B cell (primary cell): ENCODE data around the gene ANKRD33B. TPM values are rescaled to one million over a fixed set of nuclear protein-coding genes. Genes with fewer than 3 reads are reported as not detected.

Experiments used
- ATAC-seq: fragments of 200-7000 bp; cut with Tn5 transposase; one replicate; pipeline ENCODE4 v1.10.0; 2021; ENCODE audit warnings: low read depth, mild to moderate bottlenecking, moderate number of reproducible peaks, moderate library complexity
- CTCF ChIA-PET: fragments of 350-600 bp; sonication (Branson Sonifier 250); formaldehyde crosslinking; loops from one replicate; lab custom pipeline; 2021; ENCODE audit warnings: antibody characterized with exemption, inconsistent platforms; lab: Charles Lee
- POLR2A ChIA-PET: fragments of 350-600 bp; sonication (Branson Sonifier 250); formaldehyde crosslinking; loops from one replicate; lab custom pipeline; 2021; ENCODE audit warnings: antibody characterized with exemption; lab: Charles Lee
- DNase-seq: peaks from one replicate; pipeline ENCODE4 v3.0.0; 2013
- H2AFZ ChIP-seq: 2 replicates; pipeline ENCODE4 v1.6.1; 2012; ENCODE audit warnings: mild to moderate bottlenecking, low read depth, low read length; ENCODE audit not compliant: insufficient read depth, poor library complexity, severe bottlenecking
- H3K27ac ChIP-seq, 2 donors: 1 replicate in 1 of 2; 2 replicates in 1 of 2; pipeline ENCODE4 v1.5.1; 2012 to 2013; ENCODE audit warnings: low read length in 2 of 2, mild to moderate bottlenecking in 2 of 2, moderate library complexity in 1 of 2
- H3K27me3 ChIP-seq, 4 experiments: fragments of 200-600 bp in 1 of 4; sonication (generic) in 1 of 4; replicated peaks in 1 of 4; 1 replicate in 2 of 4; 2 replicates in 2 of 4; pipeline versions ENCODE4 v1.6.1 to v1.7.0; 2013 to 2016; ENCODE audit warnings: low read length in 3 of 4, mild to moderate bottlenecking in 2 of 4, mixed read lengths in 1 of 4, moderate library complexity in 1 of 4; ENCODE audit not compliant: insufficient read depth in 4 of 4, control insufficient read depth in 3 of 4; ENCODE audit errors: control extremely low read depth in 1 of 4
- H3K36me3 ChIP-seq, 2 experiments: replicated peaks in 1 of 2; 1 replicate in 1 of 2; 2 replicates in 1 of 2; pipeline versions ENCODE4 v1.6.1 to v1.7.1; 2013; ENCODE audit warnings: low read length in 1 of 2; ENCODE audit not compliant: insufficient read depth in 2 of 2, control insufficient read depth in 1 of 2; ENCODE audit errors: control extremely low read depth in 1 of 2, extremely low read depth in 1 of 2
- H3K4me1 ChIP-seq, 2 donors: fragments of 200-600 bp in 1 of 2; sonication (generic) in 1 of 2; 1 replicate in 1 of 2; 2 replicates in 1 of 2; pipeline versions ENCODE4 v1.5.1 to v1.6.1; 2013 to 2017; ENCODE audit warnings: low read length in 2 of 2; ENCODE audit not compliant: control insufficient read depth in 2 of 2, insufficient read depth in 2 of 2
- H3K4me2 ChIP-seq: replicated peaks from 2 replicates; pipeline ENCODE3; 2012; ENCODE audit warnings: mild to moderate bottlenecking, low read depth, low read length; ENCODE audit not compliant: poor library complexity, severe bottlenecking
- H3K4me3 ChIP-seq, 5 experiments: fragments of 200-600 bp in 1 of 5; sonication (generic) in 1 of 5; 1 replicate in 3 of 5; 2 replicates in 2 of 5; pipeline versions ENCODE4 v1.5.1 to v1.7.0; 2011 to 2016; ENCODE audit warnings: low read length in 4 of 5, mild to moderate bottlenecking in 4 of 5, low read depth in 2 of 5, control low read depth in 1 of 5, moderate library complexity in 1 of 5; ENCODE audit not compliant: insufficient read depth in 1 of 5; ENCODE audit errors: control extremely low read depth in 1 of 5, extremely low read depth in 1 of 5
- H3K79me2 ChIP-seq: fragments of 200-600 bp; sonication (generic); one replicate; pipeline ENCODE4 v1.6.0; 2016; ENCODE audit warnings: low read length; ENCODE audit not compliant: control insufficient read depth, insufficient read depth
- H3K9ac ChIP-seq: fragments of 200-600 bp; sonication (generic); 2 replicates; pipeline ENCODE4 v1.6.1; 2017; ENCODE audit warnings: mild to moderate bottlenecking, low read length, moderate library complexity
- H3K9me3 ChIP-seq, 3 donors: one replicate each; pipeline versions ENCODE4 v1.6.1 to v1.7.1; 2013; ENCODE audit warnings: low read length in 2 of 3; ENCODE audit not compliant: control insufficient read depth in 2 of 3, insufficient read depth in 1 of 3; ENCODE audit errors: control extremely low read depth in 1 of 3
- H4K20me1 ChIP-seq: 2 replicates; pipeline ENCODE4 v1.6.0; 2012; ENCODE audit warnings: mild to moderate bottlenecking, low read length; ENCODE audit not compliant: insufficient read depth, control insufficient read depth, poor library complexity, severe bottlenecking
- H3K27ac Mint-ChIP-seq: one replicate; pipeline ENCODE4 v1.8.0; 2021; ENCODE audit warnings: mixed read lengths
- H3K27me3 Mint-ChIP-seq: one replicate; pipeline ENCODE4 v1.8.0; 2021; ENCODE audit warnings: mixed read lengths
- H3K4me1 Mint-ChIP-seq: one replicate; pipeline ENCODE4 v1.8.0; 2021; ENCODE audit warnings: mixed read lengths
- H3K4me3 Mint-ChIP-seq: one replicate; pipeline ENCODE4 v1.8.0; 2021; ENCODE audit warnings: mixed read lengths
- H3K9me3 Mint-ChIP-seq: one replicate; pipeline ENCODE4 v1.8.0; 2022; ENCODE audit warnings: mixed read lengths; ENCODE audit not compliant: insufficient read depth
- CTCF ChIP-seq: fragments of 200-600 bp; IDR thresholded peaks from one replicate; pipeline ENCODE4 v1.8.0; 2022; ENCODE audit warnings: antibody characterized with exemption, mild to moderate bottlenecking
- EZH2 ChIP-seq: IDR thresholded peaks from 2 replicates; pipeline ENCODE4 v1.6.1; 2012; ENCODE audit warnings: borderline replicate concordance, low read depth, mild to moderate bottlenecking, moderate library complexity, low read length; ENCODE audit not compliant: insufficient read depth, poor library complexity, severe bottlenecking
- WGBS: methylation state at CpG from one replicate; pipeline ENCODE4 v1.1.5; 2013; ENCODE audit warnings: missing lambda C conversion rate; ENCODE audit not compliant: insufficient coverage; 5-methylcytosine and 5-hydroxymethylcytosine counted together
- intact Hi-C: fragments of 100-400 bp; cut with micrococcal nuclease; formaldehyde crosslinking; loops from one replicate; pipeline ENCODE4 v1.10.0; 2022
- polyA plus RNA-seq: library from polyadenylated mRNA; depleted of rRNA; stranded (reverse); fragments of >200 nt; gene quantifications from 2 replicates; pipeline ENCODE4 v1.2.3, GENCODE V29; 2012
- small RNA-seq: library from RNA; depleted of rRNA; stranded (forward); fragments of <200 nt; gene quantifications from one replicate; pipeline ENCODE3, GENCODE V24; 2012; ENCODE audit warnings: low replicate concordance, low read depth; ENCODE audit not compliant: insufficient read length
- total RNA-seq, 2 donors: library from RNA; stranded (reverse); fragments of 120-200 nt in 1 of 2; gene quantifications; 1 replicate in 1 of 2; 2 replicates in 1 of 2; pipeline versions ENCODE4 v1.2.3 to v1.2.4, GENCODE V29; 2013 to 2022

Gene ANKRD33B
- total and polyA plus RNA-seq, 2 donors (not counting 1 experiment from before 2014, with no cell fraction given), result 2.9 to 23.4 TPM

DNA sequence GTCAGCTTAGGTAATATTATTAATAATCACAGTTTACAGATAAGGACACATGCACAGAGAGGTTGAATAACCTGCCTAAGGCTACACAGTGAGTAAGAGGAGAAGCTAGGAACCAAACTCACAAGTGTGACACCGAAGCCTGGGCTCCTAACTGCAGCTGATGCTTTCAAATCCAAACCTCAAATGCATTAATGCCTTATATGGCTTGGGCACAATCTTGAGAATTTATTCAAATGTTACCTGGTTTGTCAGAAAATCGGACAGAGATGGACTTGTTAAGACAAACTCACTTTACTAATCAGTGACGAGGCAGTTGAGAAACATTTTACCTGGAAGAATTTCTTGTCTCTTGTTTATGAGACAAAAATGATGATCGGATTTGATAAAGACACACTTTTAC is 142.5 kb downstream of the ANKRD33B start:
- H3K27ac ChIP-seq, result no peak overlapping the region
- H3K4me2 ChIP-seq, result no peak overlapping the region
- intact Hi-C loops, result no loop called here
- CTCF ChIA-PET, result interaction anchor here (1.0 to 1.2 kb wide), 2 partner anchors 11 to 252 kb away, joined by 3 to 4 read pairs; no protein-coding TSS in a partner anchor
- Mint-ChIP-seq H3K27me3 (no peaks in the 10 kb centered on the region), H3K4me3 (no peak overlapping the region), H3K9me3 (no peaks in the 10 kb centered on the region), H3K4me1 (peaks cover 34% of the 10 kb centered on the region), H3K27ac (no peak overlapping the region)
- DNase-seq (no peak), ATAC-seq (no peak)
- H3K79me2 ChIP-seq, result peaks cover 9% of the 10 kb centered on the region
- H3K9me3 ChIP-seq, result no peaks in the 10 kb centered on the region
- H2AFZ ChIP-seq, result no peak overlapping the region
- 100% methylated on average over 1 of the region's 4 CpGs for WGBS
- H3K36me3 ChIP-seq, result peaks cover 0 to 15% of the 10 kb centered on the region in 2 experiments
- no peak overlapping the region for H3K4me3 ChIP-seq
- H3K4me1 ChIP-seq, result peaks cover 6 to 17% of the 10 kb centered on the region in 2 donors
- peaks cover under 1% of the 10 kb centered on the region for H4K20me1 ChIP-seq
- TF ChIP-seq EZH2 (no peak), CTCF (no peak)
- no peaks in the 10 kb centered on the region for H3K27me3 ChIP-seq
- no peak overlapping the region for H3K9ac ChIP-seq
- POLR2A ChIA-PET, result interaction anchor here (0.6 kb wide), 1 partner anchor 62 kb away, joined by 6 read pairs; no protein-coding TSS in a partner anchor

Small RNA genes within 50 kb of the gene (small RNA-seq; reads per million reads assigned to genes)
- gene AC012629.4, result not detected
- gene AC112200.1, result not detected

Other genes with a start within 250 kb of the ANKRD33B start
- gene MARCHF6, start 210.4 kb upstream of the ANKRD33B start, total RNA-seq, result 199 and 201 TPM in 2 replicates
- gene MARCHF6, start 210.4 kb upstream of the ANKRD33B start, polyA plus RNA-seq, result 69.0 and 137 TPM in 2 replicates
- gene ROPN1L, start 122.2 kb upstream of the ANKRD33B start, total RNA-seq, result 0.34 and 0.91 TPM in 2 replicates
- not detected in 2 replicates for gene ROPN1L, start 122.2 kb upstream of the ANKRD33B start, polyA plus RNA-seq
- gene DAP, start 197.2 kb downstream of the ANKRD33B start, total RNA-seq, result 49.2 and 49.8 TPM in 2 replicates
- gene DAP, start 197.2 kb downstream of the ANKRD33B start, polyA plus RNA-seq, result 30.2 and 42.6 TPM in 2 replicates